GM18951 (cell line): ENCODE measurements around the gene LAPTM4A.
"Not testable (repeated sequence)": the region's sequence is repeated elsewhere in the genome, so short reads cannot be mapped to it uniquely, and the experiment has no call there.

Experiments
- POLR2A ChIP-seq: IDR thresholded peaks from 4 replicates; pipeline ENCODE4 v1.6.1; 2011; ENCODE audit warnings: mild to moderate bottlenecking; ENCODE audit not compliant: insufficient read length, insufficient read depth; ENCODE audit errors: extremely low read depth
- in situ Hi-C: fragments of 300-500 bp; cut with MboI; formaldehyde crosslinking; loops from one replicate; pipeline ENCODE4 v1.12.0; 2022; ENCODE audit warnings: low sequenced_read_pairs, mixed read lengths, inconsistent platforms; ENCODE audit not compliant: unreplicated experiment

The LAPTM4A gene

DNA sequence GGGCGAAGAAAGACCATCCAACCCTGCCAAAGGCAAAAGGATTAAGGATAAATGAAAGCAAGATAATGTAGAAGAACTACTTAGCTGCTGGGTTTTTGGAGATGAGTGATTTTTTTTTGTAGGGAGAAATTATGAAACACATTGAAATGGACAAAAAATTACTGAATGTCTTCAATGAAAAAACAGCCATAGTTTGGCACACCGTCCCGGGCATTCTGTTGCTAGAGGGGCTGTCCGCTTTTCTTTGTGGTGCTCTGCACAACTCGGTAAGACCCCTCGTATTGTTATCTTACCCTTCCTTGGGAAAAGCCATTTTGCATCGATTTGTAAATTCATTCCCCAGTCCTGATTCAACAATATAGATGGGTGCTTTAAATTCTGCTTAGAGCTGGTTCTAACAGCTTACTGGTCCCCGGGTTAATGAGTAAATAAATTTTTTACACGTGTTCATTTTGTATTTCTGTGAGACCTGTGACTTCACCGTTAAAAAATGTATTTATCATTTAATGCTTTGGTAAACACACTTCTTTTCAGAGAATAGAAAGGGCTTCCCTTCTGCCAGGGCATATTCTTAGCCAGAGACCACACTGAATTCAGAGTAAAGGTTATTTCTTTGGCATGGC, 912 bp upstream of the LAPTM4A start:
- in situ Hi-C loops, result no loop called here
- no peak for TF ChIP-seq POLR2A

GRCh38 chr2:20050646-20051531, 539 bp downstream of the LAPTM4A start:
- no peak for TF ChIP-seq POLR2A
- in situ Hi-C loops, result no loop called here

GRCh38 chr2:20050104-20050645, 1.3 kb downstream of the LAPTM4A start:
- TF ChIP-seq POLR2A, result no peak
- in situ Hi-C loops, result no loop called here

DNA sequence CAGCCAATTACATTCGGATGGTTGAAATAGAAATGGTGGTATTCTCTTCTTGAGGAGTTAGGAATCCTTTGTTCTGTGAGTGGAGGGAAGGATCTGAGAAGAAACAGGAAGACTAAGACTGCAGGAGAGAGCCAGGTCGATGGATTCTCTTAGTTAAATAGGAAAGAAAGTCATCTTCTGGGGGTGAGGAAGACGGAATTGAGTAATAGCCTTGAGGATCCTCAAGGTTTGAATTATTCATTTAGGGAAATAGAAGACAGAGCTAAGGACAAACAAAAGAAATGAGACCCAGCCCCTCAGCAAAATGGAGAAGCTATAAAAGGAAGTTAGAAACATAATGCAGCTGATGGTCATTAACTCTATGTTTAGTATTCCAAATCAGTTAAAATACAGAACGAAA, 1.8 kb downstream of the LAPTM4A start:
- TF ChIP-seq POLR2A, result no peak
- in situ Hi-C loops, result no loop called here

GRCh38 chr2:20048488-20049448, 2.7 kb downstream of the LAPTM4A start:
- in situ Hi-C loops, result no loop called here

GRCh38 chr2:20045712-20046292, 5.6 kb downstream of the LAPTM4A start:
- in situ Hi-C loops, result not testable (repeated sequence)

More at GRCh38 chr2:20048488-20049448, 2.7 kb downstream of the LAPTM4A start:
- TF ChIP-seq POLR2A, result no peak

DNA sequence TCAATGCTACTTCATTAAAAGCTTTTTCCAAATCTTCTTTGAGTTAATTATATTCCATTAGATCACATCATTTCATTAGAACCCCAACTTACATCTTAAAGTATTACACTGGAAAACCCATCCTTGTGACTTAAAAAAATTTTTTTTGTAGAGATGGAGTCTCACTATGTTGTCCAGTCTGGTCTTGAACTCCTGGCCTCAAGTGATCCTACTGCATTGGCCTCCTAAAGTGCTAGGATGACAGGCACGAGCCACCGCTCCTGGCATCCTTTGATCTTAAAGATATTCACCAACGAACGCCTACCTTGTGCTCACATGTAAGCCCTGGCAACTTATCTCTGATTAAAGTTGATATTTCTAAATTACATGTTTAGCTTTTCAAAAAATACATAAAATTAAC, 6.7 kb downstream of the LAPTM4A start:
- no peak for TF ChIP-seq POLR2A
- in situ Hi-C loops, result no loop called here

GRCh38 chr2:20042531-20042930, 8.9 kb downstream of the LAPTM4A start:
- no peak for TF ChIP-seq POLR2A
- in situ Hi-C loops, result no loop called here

- no peak for TF ChIP-seq POLR2A
- in situ Hi-C loops, result no loop called here
These were observed 10.8 kb downstream of the LAPTM4A start for GRCh38 chr2:20040489-20041172.

GRCh38 chr2:20037660-20038059, 13.8 kb downstream of the LAPTM4A start:
- TF ChIP-seq POLR2A, result no peak
- in situ Hi-C loops, result no loop called here

- in situ Hi-C loops, result no loop called here
- TF ChIP-seq POLR2A, result no peak
These were observed 15.3 kb downstream of the LAPTM4A start for GRCh38 chr2:20035955-20036666.
